ENCODE measurements around the gene FILIP1.

FILIP1 gene

GRCh38 chr6:75296811-75297779 lies 196.5 kb downstream of the FILIP1 start:
- DNase-seq (ENCODE audit: low spot score), result peak; percentile 76

- no peak for DNase-seq (ENCODE audit: low spot score)
Observed at GRCh38 chr6:75292555-75292954, 201.0 kb downstream of the FILIP1 start.

GRCh38 chr6:75291744-75292143 lies 201.9 kb downstream of the FILIP1 start:
- no peak for DNase-seq (ENCODE audit: low spot score)

- DNase-seq (ENCODE audit: low spot score), result no peak
Observed at GRCh38 chr6:75291331-75291730, 202.3 kb downstream of the FILIP1 start.

GRCh38 chr6:75290136-75290945 lies 203.3 kb downstream of the FILIP1 start:
- no peak for DNase-seq (ENCODE audit: low spot score)

GRCh38 chr6:75288023-75288422 lies 205.6 kb downstream of the FILIP1 start:
- DNase-seq (ENCODE audit: low spot score), result no peak

GRCh38 chr6:75287424-75287823 lies 206.2 kb downstream of the FILIP1 start:
- no peak for DNase-seq (ENCODE audit: low spot score)

GRCh38 chr6:75286955-75287354 lies 206.6 kb downstream of the FILIP1 start:
- no peak for DNase-seq (ENCODE audit: low spot score)

GRCh38 chr6:75285283-75285639 lies 208.3 kb downstream of the FILIP1 start:
- DNase-seq (ENCODE audit: low spot score), result no peak

- DNase-seq (ENCODE audit: low spot score), result peak; percentile 98
Observed at GRCh38 chr6:75284632-75285282, 208.8 kb downstream of the FILIP1 start, which contains the start of gene TMEM30A. Gene TMEM30A, minus strand, starts transcription at chr6:75284792. Its CDS starts 154 bp downstream, at chr6:75284638.

GRCh38 chr6:75283907-75284631 lies 209.5 kb downstream of the FILIP1 start:
- DNase-seq (ENCODE audit: low spot score), result no peak

GRCh38 chr6:75282706-75283105 lies 210.9 kb downstream of the FILIP1 start:
- DNase-seq (ENCODE audit: low spot score), result no peak

GRCh38 chr6:75281653-75282052 lies 211.9 kb downstream of the FILIP1 start:
- no peak for DNase-seq (ENCODE audit: low spot score)

- no peak for DNase-seq (ENCODE audit: low spot score)
Observed at GRCh38 chr6:75280131-75280855, 213.3 kb downstream of the FILIP1 start.

GRCh38 chr6:75279418-75279817 lies 214.2 kb downstream of the FILIP1 start:
- DNase-seq (ENCODE audit: low spot score), result no peak

GRCh38 chr6:75278474-75279077 lies 215.0 kb downstream of the FILIP1 start:
- DNase-seq (ENCODE audit: low spot score), result no peak

GRCh38 chr6:75275067-75275466 lies 218.5 kb downstream of the FILIP1 start:
- DNase-seq (ENCODE audit: low spot score), result peak; percentile 38

GRCh38 chr6:75273009-75273408 lies 220.6 kb downstream of the FILIP1 start:
- DNase-seq (ENCODE audit: low spot score), result no peak

- DNase-seq (ENCODE audit: low spot score), result peak; percentile 63
Observed at GRCh38 chr6:75272145-75272840, 221.3 kb downstream of the FILIP1 start.

GRCh38 chr6:75268988-75269354 lies 224.6 kb downstream of the FILIP1 start:
- no peak for DNase-seq (ENCODE audit: low spot score)
